Stimulated activated CD8-positive, alpha-beta memory T cell treated with anti-CD3 and anti-CD28 coated beads, Interleukin-12 subunit alpha, Interleukin-12 subunit beta, amount 100 ng/mL, for 1 hour (primary cell): Measurements from ENCODE around the gene CD244.
"Not testable (repeated sequence)": the region's sequence is repeated elsewhere in the genome, so short reads cannot be mapped to it uniquely, and the experiment has no call there.

Experiments
- DNase-seq: peaks from one replicate; pipeline ENCODE4 v3.0.0-alpha.2; 2020; ENCODE audit warnings: low read depth

Gene CD244

DNA sequence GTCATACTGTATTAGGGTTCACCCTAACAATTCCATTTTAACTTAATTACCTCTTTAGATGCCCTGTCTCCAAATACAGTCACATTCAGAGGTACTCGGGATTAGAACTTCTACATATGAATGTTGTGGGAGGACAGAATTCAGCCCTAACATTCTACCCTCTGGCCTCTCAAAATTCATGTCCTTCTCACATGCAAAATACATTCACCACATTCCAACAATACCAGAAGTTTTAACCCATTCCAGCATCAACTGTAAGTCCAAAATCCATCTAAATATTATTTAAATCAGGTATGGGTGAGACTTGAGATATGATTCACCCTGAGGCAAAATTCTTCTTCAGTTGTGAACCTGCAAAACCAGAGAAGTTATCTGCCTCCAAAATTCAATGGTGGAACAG is 52.2 kb downstream of the CD244 start:
- no peak for DNase-seq

DNA sequence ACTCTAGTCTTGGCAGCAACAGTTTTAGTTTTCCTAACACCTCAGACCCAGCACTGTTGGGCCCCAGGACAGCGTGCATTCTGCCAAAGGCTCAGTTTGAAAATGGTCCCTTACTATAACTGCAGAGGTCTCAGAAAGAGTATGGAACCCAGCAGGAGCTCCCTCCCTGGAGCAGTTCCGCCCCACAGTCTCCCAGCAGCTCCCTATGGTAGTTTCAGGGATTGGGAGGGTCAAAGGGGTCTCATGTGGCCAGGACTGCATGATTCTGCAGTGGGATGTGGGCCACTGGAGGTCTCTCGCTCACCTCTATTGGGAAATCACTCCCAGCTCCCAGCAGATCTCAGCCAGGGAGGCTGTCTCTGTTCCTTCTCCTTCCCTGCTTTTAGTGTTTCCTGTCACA is 54.4 kb downstream of the CD244 start:
- no peak for DNase-seq

GRCh38 chr1:160807738-160808137 is 54.9 kb downstream of the CD244 start:
- DNase-seq: no peak

DNA sequence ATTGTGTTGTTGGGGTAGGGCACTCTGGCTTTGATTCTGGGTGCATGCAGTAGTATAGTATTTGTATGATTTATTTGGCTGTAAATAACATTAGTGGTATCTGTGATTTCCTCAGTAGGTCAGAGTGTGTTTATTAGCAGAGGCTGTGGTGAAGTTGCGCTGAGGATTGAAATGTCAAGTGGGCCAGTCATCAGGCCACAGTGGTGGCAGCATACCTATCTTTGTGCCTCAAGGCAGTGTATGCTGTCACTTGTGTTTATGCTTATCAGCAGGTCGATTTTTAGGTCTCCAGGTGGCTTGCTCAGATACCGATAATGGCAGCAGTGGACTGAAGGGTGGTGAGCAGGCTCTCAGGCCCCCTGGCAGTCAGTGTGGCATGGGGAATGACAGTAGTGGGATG is 55.4 kb downstream of the CD244 start:
- DNase-seq: no peak

DNA sequence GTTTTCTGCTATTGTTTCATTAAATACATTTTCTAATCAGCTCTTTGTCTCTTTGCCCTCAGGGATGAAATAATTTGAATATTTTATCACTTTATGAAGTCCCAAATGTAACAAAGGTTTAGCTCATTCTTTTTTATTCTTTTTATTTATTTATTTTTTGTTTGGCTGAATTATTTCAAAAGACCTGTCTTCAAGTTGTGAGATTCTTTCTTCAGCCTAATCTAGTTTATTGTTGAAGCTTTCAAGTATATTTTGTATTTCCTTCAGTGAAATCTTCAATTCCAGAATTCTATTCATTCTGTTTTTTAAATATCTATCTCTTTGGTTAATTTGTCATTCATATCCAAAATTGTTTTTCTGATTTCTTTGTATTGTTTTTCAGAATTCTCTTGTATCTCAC is 55.9 kb downstream of the CD244 start:
- DNase-seq: no peak

GRCh38 chr1:160806109-160806665 is 56.5 kb downstream of the CD244 start:
- no peak for DNase-seq

- DNase-seq: no peak
Observed at GRCh38 chr1:160801836-160802580, 60.7 kb downstream of the CD244 start.

DNA sequence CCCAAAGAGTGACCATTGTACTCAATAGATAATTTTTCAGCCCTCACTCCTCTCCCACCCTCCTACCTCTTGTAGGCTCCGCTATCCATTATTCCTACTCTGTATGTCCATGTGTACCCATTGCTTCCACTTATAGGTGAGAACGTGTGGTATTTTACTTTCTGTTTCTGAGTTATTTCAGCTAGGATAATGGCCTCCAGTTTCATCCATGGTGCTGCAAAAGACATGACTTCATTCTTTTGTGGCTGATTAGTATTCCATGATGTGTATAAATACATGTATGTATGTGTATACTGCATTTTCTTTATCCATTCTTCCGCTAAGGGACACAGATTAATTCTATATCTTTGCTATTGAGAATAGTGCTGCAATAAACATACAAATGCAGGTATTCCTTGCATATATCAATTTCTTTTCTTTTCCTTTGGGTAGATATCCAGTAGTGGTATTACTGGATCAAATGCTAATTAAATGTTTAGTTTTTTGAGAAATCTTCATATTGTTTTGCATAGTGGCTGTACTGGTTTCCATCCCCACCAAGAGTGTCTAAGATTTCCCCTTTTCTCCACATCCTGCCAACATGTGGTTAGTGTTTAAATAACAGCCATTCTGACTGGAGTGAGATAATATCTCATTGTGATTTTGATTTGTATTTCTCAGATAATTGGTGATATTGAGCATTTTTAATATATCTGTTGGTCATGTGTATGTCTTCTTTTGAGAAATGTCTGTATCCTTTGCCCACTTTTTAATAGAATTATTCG is 61.9 kb downstream of the CD244 start:
- DNase-seq: no peak

- no peak for DNase-seq
Observed at GRCh38 chr1:160800142-160800541, 62.5 kb downstream of the CD244 start.

DNA sequence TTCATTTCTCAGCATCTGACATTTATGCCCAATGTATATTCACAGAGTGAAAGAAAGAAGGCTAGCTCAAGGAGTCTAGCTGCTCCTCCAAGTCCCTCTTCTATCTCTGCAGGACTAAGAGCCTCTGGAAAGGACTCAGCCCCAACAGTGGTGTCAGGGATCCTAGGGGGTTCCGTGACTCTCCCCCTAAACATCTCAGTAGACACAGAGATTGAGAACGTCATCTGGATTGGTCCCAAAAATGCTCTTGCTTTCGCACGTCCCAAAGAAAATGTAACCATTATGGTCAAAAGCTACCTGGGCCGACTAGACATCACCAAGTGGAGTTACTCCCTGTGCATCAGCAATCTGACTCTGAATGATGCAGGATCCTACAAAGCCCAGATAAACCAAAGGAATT is 63.0 kb downstream of the CD244 start:
- no peak for DNase-seq

DNA sequence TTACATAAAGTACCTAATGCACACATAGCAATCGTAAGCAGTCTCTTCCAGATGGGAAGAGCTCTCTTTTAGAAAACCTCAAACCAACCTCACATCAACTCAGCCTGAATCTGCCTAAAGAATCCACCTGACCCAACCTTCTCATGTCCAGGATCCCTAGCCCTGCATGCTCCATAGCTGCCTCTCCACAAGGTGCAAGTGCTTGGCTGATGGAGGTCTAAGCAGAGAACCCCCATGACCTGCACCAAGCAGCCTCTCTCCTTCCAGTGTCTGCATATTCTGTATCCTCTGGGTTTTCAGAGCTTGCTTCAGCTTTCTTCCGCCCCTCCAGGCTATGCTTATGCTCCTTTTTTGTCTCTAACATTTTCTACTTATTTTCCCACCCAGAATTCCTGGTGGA is 64.2 kb downstream of the CD244 start:
- DNase-seq: no peak

DNA sequence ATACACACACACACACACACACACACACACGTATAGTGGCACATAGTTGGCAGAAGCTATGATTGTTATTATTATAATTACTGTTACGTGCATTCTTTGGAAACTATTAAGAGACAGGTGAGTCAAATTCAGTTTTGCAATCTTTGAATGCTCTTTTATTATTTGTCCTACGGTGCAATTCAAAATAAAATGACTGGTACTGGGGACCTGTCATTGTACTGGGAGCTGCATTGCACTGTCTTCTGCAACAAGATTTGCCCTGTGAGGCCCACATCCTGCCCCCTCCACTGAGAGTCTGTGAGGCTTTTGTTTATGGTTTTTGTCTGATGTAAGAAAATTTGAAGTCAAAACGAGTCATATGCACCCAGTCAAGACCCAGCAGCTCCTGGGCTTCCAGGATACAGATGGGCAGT is 64.8 kb downstream of the CD244 start:
- peak; percentile 33 for DNase-seq

GRCh38 chr1:160797271-160797709 is 65.4 kb downstream of the CD244 start:
- no peak for DNase-seq

- DNase-seq: peak; percentile 62
Observed at GRCh38 chr1:160795951-160796383, 66.7 kb downstream of the CD244 start, which contains the start of gene LY9. TSS of gene LY9 (plus strand) at chr1:160796174. CDS start at chr1:160796188, 14 bp downstream.

DNA sequence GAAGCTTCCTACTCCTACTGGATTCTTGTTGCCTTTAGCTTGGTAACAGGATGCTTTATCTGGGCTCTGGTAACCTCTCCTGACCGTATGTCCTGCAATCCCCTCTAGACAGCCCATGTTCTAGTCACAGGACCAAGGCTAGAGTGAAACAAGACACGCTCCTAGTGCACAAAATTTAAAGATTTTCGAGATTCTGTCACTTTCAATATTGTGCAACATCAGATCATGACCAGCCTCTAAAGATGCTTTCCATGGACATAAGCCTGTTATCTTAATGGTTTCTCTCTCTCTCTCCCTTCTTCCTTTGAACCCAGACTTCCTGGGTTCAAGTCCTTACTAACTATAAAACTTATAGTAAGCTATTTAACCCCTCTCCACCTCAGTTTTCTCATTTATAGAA is 68.3 kb downstream of the CD244 start:
- DNase-seq: no peak

DNA sequence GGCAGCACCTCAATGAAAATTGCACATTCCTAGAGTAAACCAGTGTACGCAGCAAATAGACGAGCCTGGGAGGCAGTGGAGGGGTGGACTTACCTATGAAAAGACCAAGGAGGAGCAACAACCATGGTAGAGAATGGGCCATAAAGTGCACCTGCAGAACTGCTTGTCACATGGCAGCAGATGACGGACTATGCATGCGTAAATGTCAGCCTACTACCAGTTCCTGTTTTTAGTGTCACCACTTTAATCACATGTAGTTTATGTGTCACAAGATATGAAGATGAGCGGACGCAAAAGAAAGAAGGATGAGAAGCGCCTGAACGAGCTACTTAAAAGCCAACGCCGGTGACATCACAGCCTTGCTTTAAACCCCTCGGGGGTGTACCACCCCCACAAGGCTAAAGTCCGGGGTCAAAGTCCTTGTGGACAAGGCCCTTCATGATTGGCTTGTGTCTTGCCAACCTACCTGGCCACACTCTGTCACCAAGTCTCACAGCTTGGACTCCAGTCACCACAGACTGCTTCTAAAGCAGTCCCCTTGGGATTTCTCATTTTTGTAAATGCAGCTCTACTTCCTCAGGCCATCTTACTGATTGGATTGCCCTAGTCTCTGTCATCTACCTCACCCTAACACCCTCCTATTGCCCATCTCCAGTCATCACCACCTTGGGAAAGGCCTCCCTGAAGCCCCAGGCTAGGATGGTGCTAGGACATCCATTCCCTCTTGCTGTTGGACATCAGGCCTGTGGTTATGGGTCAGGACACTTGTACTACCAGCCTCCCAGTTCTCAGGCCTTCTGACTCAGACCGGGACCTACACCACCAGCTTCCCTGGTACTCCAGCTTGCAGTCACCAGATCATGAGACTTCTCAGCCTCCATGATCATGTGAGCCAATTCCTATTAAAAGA is 72.7 kb downstream of the CD244 start:
- DNase-seq: no peak

DNA sequence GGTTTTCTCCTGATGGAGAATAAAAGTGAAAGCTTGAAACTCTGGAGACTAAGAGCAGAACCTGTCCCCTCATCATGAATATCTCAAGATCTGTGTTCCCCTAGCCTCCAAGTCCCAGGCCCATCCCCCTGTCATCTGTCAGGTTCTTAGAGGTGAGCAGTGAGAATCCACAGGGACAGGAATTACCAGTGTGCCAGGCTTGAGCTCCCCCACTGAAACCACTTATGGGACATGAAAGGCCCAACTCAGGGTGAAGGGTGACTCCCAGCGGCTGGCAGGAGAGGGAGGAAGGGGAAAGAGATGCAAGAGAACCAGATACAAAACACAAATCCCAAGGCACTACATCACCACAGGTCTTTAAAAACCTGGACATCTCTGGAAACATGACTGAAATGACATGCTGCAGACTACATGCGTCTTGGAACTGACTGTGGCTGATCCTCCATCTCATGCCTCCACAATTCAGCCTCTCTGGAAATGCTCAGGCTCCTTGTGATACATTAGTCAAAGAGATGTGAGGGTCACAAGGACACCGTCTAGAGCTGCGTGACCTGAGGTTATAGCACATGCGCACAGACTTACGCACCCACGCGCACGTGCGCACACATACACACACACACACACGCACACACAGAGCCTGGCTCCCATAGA is 73.5 kb downstream of the CD244 start:
- DNase-seq: no peak

DNA sequence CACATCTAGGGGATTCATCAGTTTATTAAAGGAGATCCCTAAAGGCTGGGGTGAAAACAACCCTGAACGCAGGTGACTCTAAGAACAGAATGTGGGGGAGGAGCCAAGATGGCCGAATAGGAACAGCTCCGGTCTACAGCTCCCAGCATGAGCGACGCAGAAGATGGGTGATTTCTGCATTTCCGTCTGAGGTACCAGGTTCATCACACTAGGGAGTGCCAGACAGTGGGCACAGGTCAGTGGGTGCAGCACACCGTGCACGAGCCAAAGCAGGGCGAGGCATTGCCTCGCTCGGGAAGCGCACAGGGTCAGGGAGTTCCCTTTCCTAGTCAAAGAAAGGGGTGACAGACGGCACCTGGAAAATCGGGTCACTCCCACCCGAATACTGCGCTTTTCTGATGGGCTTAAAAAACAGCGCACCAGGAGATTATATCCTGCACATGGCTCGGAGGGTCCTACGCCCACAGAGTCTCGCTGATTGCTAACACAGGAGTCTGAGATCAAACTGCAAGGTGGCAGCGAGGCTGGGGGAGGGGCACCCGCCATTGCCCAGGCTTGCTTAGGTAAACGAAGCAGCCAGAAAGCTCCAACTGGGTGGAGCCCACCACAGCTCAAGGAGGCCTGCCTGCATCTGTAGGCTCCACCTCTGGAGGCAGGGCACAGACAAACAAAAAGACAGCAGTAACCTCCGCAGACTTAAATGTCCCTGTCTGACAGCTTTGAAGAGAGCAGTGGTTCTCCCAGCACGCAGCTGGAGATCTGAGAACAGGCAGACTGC is 79.5 kb downstream of the CD244 start:
- not testable (repeated sequence) for DNase-seq

DNA sequence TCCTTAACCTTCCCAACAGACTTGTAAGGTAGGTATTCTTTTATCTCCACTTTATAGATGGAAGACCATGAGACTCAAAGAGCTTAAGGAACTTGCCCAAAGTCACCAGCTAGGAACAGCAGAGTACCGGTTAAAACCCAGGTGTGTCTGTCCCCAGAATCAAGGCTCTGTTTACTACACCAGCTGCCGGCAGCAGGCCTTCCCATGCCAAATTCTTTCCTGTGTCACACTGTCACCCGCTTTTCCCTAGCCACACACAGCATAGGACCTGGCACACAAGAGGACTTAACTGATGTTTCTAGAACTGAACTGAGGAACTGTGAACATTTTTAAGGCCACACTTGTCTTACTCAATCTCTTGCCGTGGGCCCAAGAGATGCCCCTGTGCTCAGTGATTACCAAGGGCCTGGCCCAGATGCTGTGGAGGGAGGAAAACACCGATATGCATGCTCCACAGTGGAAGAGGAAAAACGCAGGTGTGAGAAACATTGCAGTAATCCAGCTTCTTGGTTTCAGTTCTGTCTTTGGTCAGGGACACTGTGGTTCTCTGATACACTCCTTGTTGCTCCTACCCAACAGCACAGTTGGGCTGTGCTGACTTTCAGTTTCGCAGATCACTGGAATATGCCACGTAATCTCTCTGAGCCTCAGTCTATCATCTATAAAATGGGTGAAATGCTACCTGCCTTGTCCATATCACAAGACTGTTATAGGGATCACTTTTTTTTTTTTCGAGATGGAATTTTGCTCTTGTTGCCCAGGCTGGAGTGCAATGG is 80.6 kb downstream of the CD244 start:
- no peak for DNase-seq
